Measurements from ENCODE around the gene PRKACG.

DNA sequence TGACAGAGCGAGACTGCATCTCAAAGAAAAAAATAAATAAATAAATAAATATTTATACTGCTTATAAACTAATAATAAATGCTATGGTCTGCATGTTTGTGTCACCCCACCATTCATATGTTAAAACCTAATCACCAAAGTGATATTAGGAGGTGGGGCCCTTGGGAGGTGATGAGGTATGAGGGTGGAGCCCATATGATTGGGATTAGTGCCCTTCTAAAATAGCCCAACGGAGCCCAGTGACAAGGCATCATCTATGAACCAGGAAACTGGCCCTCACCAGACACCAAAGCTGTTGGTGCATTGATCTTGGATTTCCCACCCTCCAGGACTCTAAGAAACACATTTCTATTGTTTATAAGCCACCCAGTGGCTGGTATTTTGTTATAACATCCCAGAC lies 26.7 kb upstream of the PRKACG start:
- TF ChIP-seq EZH2 (IDR thresholded peaks at IDR 0.05; ENCODE audit: low read length, unreplicated experiment) = no peak
- TF ChIP-seq, protein P1, sequence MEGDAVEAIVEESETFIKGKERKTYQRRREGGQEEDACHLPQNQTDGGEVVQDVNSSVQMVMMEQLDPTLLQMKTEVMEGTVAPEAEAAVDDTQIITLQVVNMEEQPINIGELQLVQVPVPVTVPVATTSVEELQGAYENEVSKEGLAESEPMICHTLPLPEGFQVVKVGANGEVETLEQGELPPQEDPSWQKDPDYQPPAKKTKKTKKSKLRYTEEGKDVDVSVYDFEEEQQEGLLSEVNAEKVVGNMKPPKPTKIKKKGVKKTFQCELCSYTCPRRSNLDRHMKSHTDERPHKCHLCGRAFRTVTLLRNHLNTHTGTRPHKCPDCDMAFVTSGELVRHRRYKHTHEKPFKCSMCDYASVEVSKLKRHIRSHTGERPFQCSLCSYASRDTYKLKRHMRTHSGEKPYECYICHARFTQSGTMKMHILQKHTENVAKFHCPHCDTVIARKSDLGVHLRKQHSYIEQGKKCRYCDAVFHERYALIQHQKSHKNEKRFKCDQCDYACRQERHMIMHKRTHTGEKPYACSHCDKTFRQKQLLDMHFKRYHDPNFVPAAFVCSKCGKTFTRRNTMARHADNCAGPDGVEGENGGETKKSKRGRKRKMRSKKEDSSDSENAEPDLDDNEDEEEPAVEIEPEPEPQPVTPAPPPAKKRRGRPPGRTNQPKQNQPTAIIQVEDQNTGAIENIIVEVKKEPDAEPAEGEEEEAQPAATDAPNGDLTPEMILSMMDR (conservative IDR thresholded peaks at IDR 0.05; ENCODE audit: low read depth, low read length) = no peak

Data from PC-3 (cell line).